Psoas muscle (tissue), 8 donors: ENCODE data around the gene ZNF552. TPM values are rescaled to one million over a fixed set of nuclear protein-coding genes. Genes with fewer than 3 reads are reported as not detected.

Experiments
- ATAC-seq, 4 donors: fragments of 200-7000 bp; cut with Tn5 transposase; one replicate each; pipeline ENCODE4 v1.9.1; 2020; ENCODE audit warnings: moderate library complexity in 3 of 4, mild to moderate bottlenecking in 2 of 4
- DNase-seq, 2 donors: peaks; one replicate each; pipeline ENCODE4 v3.0.0-alpha.2; 2020
- H3K27ac ChIP-seq: fragments of 200-600 bp; one replicate; pipeline ENCODE4 v1.8.0; 2022
- H3K27me3 ChIP-seq, 3 donors: fragments of 200-600 bp in 1 of 3; one replicate each; pipeline versions ENCODE4 v1.6.1 to v1.8.0; 2013 to 2022; ENCODE audit warnings: low read length in 2 of 3, mild to moderate bottlenecking in 2 of 3, moderate library complexity in 1 of 3; ENCODE audit not compliant: insufficient read depth in 3 of 3
- H3K36me3 ChIP-seq, 2 donors: fragments of 200-600 bp in 1 of 2; one replicate each; pipeline versions ENCODE4 v1.6.1 to v1.8.0; 2013 to 2022; ENCODE audit warnings: low read depth in 1 of 2, mild to moderate bottlenecking in 1 of 2, moderate library complexity in 1 of 2; ENCODE audit not compliant: insufficient read depth in 1 of 2
- H3K4me1 ChIP-seq: fragments of 200-600 bp; one replicate; pipeline ENCODE4 v1.8.0; 2022
- H3K4me3 ChIP-seq: fragments of 200-600 bp; one replicate; pipeline ENCODE4 v1.8.0; 2022; ENCODE audit warnings: mild to moderate bottlenecking
- H3K9me3 ChIP-seq: fragments of 200-600 bp; one replicate; pipeline ENCODE4 v1.8.0; 2022
- WGBS, 3 donors: extraction: QIAGEN DNeasy Blood & Tissue Kit; methylation state at CpG; one replicate each; pipeline versions ENCODE4 v1.1.6 to v1.1.7; 2013; 5-methylcytosine and 5-hydroxymethylcytosine counted together
- intact Hi-C, 2 donors: fragments of 100-400 bp; cut with DNase I; formaldehyde crosslinking; loops; one replicate each; pipeline versions ENCODE4 v1.11.0 to v1.14.2; 2022
- polyA plus RNA-seq, 3 donors: library from polyadenylated mRNA; stranded (reverse); fragments of 200-250 nt; gene quantifications; one replicate each; pipeline ENCODE4 v1.2.3, GENCODE V29; 2013
- total RNA-seq, 4 donors: library from RNA; stranded (reverse); fragmentation: NEBNext Ultra II Directional in 2 of 4; extraction: Animal tissue kit (Norgen Biotek cat#: 25700) in 2 of 4; gene quantifications; one replicate each; pipeline versions ENCODE4 v1.2.1 to v1.2.4, GENCODE V29; 2021 to 2023
- TF ChIP-seq, protein P1 (sequence below): fragments of 200-600 bp; IDR thresholded peaks from one replicate; pipeline ENCODE4 v1.8.0; 2022; ENCODE audit warnings: antibody characterized with exemption
- donor health status: healthy with polysubstance abuse.
- donor health status: DM: no; HTN: no; CAD: no; lungs with moderate emphysema.
- donor health status: Bipolar disorder and iron deficiency.
- donor health status: healthy.
- donor health status: DM: yes; HTN: yes; CAD: no.
- donor health status: DM: no; HTN: no; CAD: no.
- donor health status: DM: no; HTN: no; CAD: no.
- donor health status: DM: yes; HTN: yes; CAD: no.

Gene ZNF552
- total and polyA plus RNA-seq, 7 donors: 1.2 to 6.1 (median 3.3) TPM

DNA sequence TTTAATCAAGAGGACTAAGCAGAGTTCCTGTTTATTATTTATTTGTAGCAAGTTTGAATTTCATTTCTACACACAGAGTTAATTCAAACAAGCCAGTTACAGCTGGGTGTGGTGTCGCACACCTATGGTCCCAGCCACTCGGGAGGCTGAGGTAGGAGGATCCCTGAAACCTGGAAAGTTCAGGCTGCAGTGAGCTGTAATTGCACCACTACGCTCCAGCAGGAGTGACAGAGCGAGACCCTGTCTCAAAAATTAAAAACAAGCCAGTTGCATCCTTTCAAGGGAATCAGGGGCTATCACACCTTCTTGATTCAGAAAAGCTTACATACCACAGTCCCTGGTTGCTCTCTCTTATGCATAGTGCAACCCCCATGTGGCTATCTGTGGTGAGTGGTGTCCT, 25.4 kb downstream of the ZNF552 start:
- H3K27ac ChIP-seq: no peak overlapping the region
- no peak overlapping the region for H3K4me3 ChIP-seq
- TF ChIP-seq, protein P1, sequence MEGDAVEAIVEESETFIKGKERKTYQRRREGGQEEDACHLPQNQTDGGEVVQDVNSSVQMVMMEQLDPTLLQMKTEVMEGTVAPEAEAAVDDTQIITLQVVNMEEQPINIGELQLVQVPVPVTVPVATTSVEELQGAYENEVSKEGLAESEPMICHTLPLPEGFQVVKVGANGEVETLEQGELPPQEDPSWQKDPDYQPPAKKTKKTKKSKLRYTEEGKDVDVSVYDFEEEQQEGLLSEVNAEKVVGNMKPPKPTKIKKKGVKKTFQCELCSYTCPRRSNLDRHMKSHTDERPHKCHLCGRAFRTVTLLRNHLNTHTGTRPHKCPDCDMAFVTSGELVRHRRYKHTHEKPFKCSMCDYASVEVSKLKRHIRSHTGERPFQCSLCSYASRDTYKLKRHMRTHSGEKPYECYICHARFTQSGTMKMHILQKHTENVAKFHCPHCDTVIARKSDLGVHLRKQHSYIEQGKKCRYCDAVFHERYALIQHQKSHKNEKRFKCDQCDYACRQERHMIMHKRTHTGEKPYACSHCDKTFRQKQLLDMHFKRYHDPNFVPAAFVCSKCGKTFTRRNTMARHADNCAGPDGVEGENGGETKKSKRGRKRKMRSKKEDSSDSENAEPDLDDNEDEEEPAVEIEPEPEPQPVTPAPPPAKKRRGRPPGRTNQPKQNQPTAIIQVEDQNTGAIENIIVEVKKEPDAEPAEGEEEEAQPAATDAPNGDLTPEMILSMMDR: no peak
- H3K4me1 ChIP-seq: peaks cover 10% of the 10 kb centered on the region
- DNase-seq (no peak), ATAC-seq (no peak)
- 99% methylated on average over 4 of the region's 4 CpGs for WGBS, 3 donors
- H3K36me3 ChIP-seq: peaks cover 0 to 33% of the 10 kb centered on the region in 2 donors
- H3K9me3 ChIP-seq: peaks cover 9% of the 10 kb centered on the region
- H3K27me3 ChIP-seq: no peaks in the 10 kb centered on the region
- intact Hi-C loops: no loop called here

GRCh38 chr19:57788114-57788692, 26.5 kb downstream of the ZNF552 start:
- peak; percentile 57 to 66 (median 62) for ATAC-seq
- peaks cover 6% of the 10 kb centered on the region for H3K4me1 ChIP-seq
- no peak for DNase-seq
- H3K4me3 ChIP-seq: no peak overlapping the region
- peaks cover 0 to 33% of the 10 kb centered on the region in 2 donors for H3K36me3 ChIP-seq
- intact Hi-C loops: no loop called here
- H3K27ac ChIP-seq: peak overlapping the region; percentile 9
- TF ChIP-seq, protein P1: no peak
- no peaks in the 10 kb centered on the region for H3K27me3 ChIP-seq
- H3K9me3 ChIP-seq: peaks cover 9% of the 10 kb centered on the region

- DNase-seq (no peak), ATAC-seq (peak in 1 of 4 donors; percentile 16)
- Histone ChIP-seq H3K9me3 (peaks cover 9% of the 10 kb centered on the region), H3K27me3 (no peaks in the 10 kb centered on the region), H3K4me1 (no peaks in the 10 kb centered on the region), H3K4me3 (no peak overlapping the region), H3K27ac (no peak overlapping the region), H3K36me3 (peaks cover 0 to 33% of the 10 kb centered on the region in 2 donors)
- WGBS, 3 donors: 84 to 97% (median 94%) methylated on average over 5 of the region's 5 CpGs
- TF ChIP-seq, protein P1: no peak
- intact Hi-C loops: no loop called here
Observed at GRCh38 chr19:57786906-57787305, 27.8 kb downstream of the ZNF552 start.

- H3K27me3 ChIP-seq: no peaks in the 10 kb centered on the region
- DNase-seq: no peak
- intact Hi-C loops: no loop called here
- peaks cover 9% of the 10 kb centered on the region for H3K9me3 ChIP-seq
- peaks cover 0 to 31% of the 10 kb centered on the region in 2 donors for H3K36me3 ChIP-seq
- H3K4me3 ChIP-seq: no peak overlapping the region
- H3K27ac ChIP-seq: no peak overlapping the region
- TF ChIP-seq, protein P1: no peak
- peak in 1 of 4 donors; percentile 25 for ATAC-seq
- 93 to 95% (median 95%) methylated on average over 38 of the region's 38 CpGs for WGBS, 3 donors
- H3K4me1 ChIP-seq: no peaks in the 10 kb centered on the region
Observed at GRCh38 chr19:57786286-57786685, 28.4 kb downstream of the ZNF552 start.

- TF ChIP-seq, protein P1: no peak
Observed at GRCh38 chr19:57779220-57779845, 35.4 kb downstream of the ZNF552 start.

More at GRCh38 chr19:57779220-57779845, 35.4 kb downstream of the ZNF552 start:
- no peaks in the 10 kb centered on the region for H3K27me3 ChIP-seq
- no peak overlapping the region for H3K27ac ChIP-seq
- H3K36me3 ChIP-seq: peaks cover 27 to 63% of the 10 kb centered on the region in 2 donors
- ATAC-seq: no peak
- no peak for DNase-seq
- H3K4me3 ChIP-seq: no peak overlapping the region
- H3K4me1 ChIP-seq: peaks cover 9% of the 10 kb centered on the region
- 98 to 99% (median 98%) methylated on average over 10 of the region's 10 CpGs for WGBS, 3 donors
- intact Hi-C loops: no loop called here
- peaks cover 22% of the 10 kb centered on the region for H3K9me3 ChIP-seq
